GM12878 (cell line): ENCODE data around the gene NSD2. TPM values are rescaled to one million over a fixed set of nuclear protein-coding genes. Genes with fewer than 3 reads are reported as not detected.

Experiments
- ATAC-seq: fragments of 200-7000 bp; cut with Tn5 transposase; 3 replicates; pipeline ENCODE4 v1.9.1; 2020; ENCODE audit warnings: mild to moderate bottlenecking, moderate library complexity
- BruUV-seq: library from RNA; stranded (reverse); fragments of 400-500 nt; replicated peaks from 2 replicates; lab custom pipeline; 2021; lab: Mats Ljungman, UMichigan
- CTCF ChIA-PET: fragments of 300-600 bp; sonication (Branson Sonifier 250); formaldehyde crosslinking; extraction: SDS; loops from one replicate; lab custom pipeline; 2021; ENCODE audit warnings: inconsistent platforms; lab: Yijun Ruan, JAX
- POLR2A ChIA-PET: fragments of 350-600 bp; formaldehyde crosslinking; extraction: SDS; loops from one replicate; lab custom pipeline; 2021; ENCODE audit warnings: inconsistent platforms; lab: Charles Lee
- RAD21 ChIA-PET: fragments of 300-600 bp; sonication (Branson Sonifier 250); formaldehyde crosslinking; loops from one replicate; lab custom pipeline; 2023; ENCODE audit warnings: antibody characterized with exemption; ENCODE audit not compliant: unreplicated experiment; lab: Charles Lee
- SMC1A ChIA-PET: fragments of 300-600 bp; sonication (Branson Sonifier 250); formaldehyde crosslinking; loops from one replicate; lab custom pipeline; 2023; ENCODE audit not compliant: unreplicated experiment, uncharacterized antibody; lab: Charles Lee
- DNase-seq: peaks from one replicate; pipeline ENCODE4 v3.0.0-alpha.2; 2011; ENCODE audit warnings: low read depth, low spot score
- FAIRE-seq: peaks from 3 replicates; lab custom pipeline; 2011; peaks lifted over from hg19 to GRCh38; lab: Jason Lieb, UNC
- H2AFZ ChIP-seq: 2 replicates; pipeline ENCODE4 v1.6.0; 2011; ENCODE audit warnings: low read depth, low read length, control low read depth; ENCODE audit not compliant: control insufficient read depth
- H3K27ac ChIP-seq: 2 replicates; pipeline ENCODE4 v1.5.1; 2011; ENCODE audit warnings: control low read depth; ENCODE audit not compliant: control insufficient read depth, insufficient read depth
- H3K27me3 ChIP-seq, 2 experiments: replicated peaks in 1 of 2; 2 replicates each; pipeline versions ENCODE4 v1.6.0 to v1.6.1; 2011; ENCODE audit warnings: low read length in 1 of 2; ENCODE audit not compliant: control insufficient read depth in 2 of 2, insufficient read depth in 2 of 2
- H3K36me3 ChIP-seq, 2 experiments: 2 replicates each; pipeline ENCODE4 v1.5.1; 2011; ENCODE audit warnings: low read length in 1 of 2; ENCODE audit not compliant: control insufficient read depth in 2 of 2, insufficient read depth in 2 of 2
- H3K4me1 ChIP-seq: 2 replicates; pipeline ENCODE4 v1.6.1; 2011; ENCODE audit warnings: mild to moderate bottlenecking, low read length, moderate library complexity, mixed read lengths; ENCODE audit not compliant: control insufficient read depth, insufficient read depth
- H3K4me2 ChIP-seq: 2 replicates; pipeline ENCODE4 v1.6.0; 2011; ENCODE audit warnings: control low read depth; ENCODE audit not compliant: control insufficient read depth, insufficient read depth
- H3K4me3 ChIP-seq: fragments of 200-600 bp; sonication (generic); 2 replicates; pipeline ENCODE4 v1.5.1; 2016
- H3K79me2 ChIP-seq: 2 replicates; pipeline ENCODE4 v1.6.0; 2011; ENCODE audit warnings: low read length; ENCODE audit not compliant: control insufficient read depth, insufficient read depth
- H3K9ac ChIP-seq: 2 replicates; pipeline ENCODE4 v1.8.0; 2011; ENCODE audit warnings: low read length, control low read depth, mixed read lengths; ENCODE audit not compliant: control insufficient read depth, insufficient read depth
- H3K9me3 ChIP-seq: replicated peaks from 3 replicates; pipeline ENCODE4 v1.5.1; 2011; ENCODE audit warnings: mild to moderate bottlenecking, low read length; ENCODE audit not compliant: control insufficient read depth, insufficient read depth
- H4K20me1 ChIP-seq: 2 replicates; pipeline ENCODE4 v1.6.0; 2011; ENCODE audit not compliant: control insufficient read depth, insufficient read depth
- CBFB ChIP-seq: IDR thresholded peaks from 2 replicates; pipeline ENCODE4 v1.6.1; 2016; ENCODE audit warnings: antibody characterized with exemption, low read depth
- EED ChIP-seq: sonication (generic); IDR thresholded peaks from 2 replicates; pipeline ENCODE4 v1.6.1; 2016; ENCODE audit warnings: antibody characterized with exemption, low read depth
- EP300 ChIP-seq, 2 experiments: fragments of 150-350 bp in 1 of 2; IDR thresholded peaks; 2 replicates each; pipeline ENCODE4 v1.6.1; 2011 to 2012; ENCODE audit warnings: low read depth in 2 of 2, low read length in 2 of 2, borderline replicate concordance in 1 of 2, improper control_type of control experiment in 1 of 2, inconsistent platforms in 1 of 2; ENCODE audit not compliant: control insufficient read depth in 1 of 2
- JUNB ChIP-seq: IDR thresholded peaks from 2 replicates; pipeline ENCODE4 v1.6.1; 2016; ENCODE audit warnings: antibody characterized with exemption, mild to moderate bottlenecking
- MTA3 ChIP-seq: IDR thresholded peaks from 2 replicates; pipeline ENCODE4 v1.6.1; 2012; ENCODE audit warnings: low read length, inconsistent platforms, borderline replicate concordance
- MYC ChIP-seq: IDR thresholded peaks from 2 replicates; pipeline ENCODE4 v1.6.1; 2011; ENCODE audit warnings: mild to moderate bottlenecking, low read length, moderate library complexity, inconsistent platforms; ENCODE audit not compliant: insufficient read depth, insufficient replicate concordance, insufficient read length, severe bottlenecking
- PML ChIP-seq: IDR thresholded peaks from 2 replicates; pipeline ENCODE4 v1.6.1; 2012; ENCODE audit warnings: low read length, inconsistent platforms
- RAD21 ChIP-seq: IDR thresholded peaks from 2 replicates; pipeline ENCODE4 v1.6.1; 2011; ENCODE audit warnings: mild to moderate bottlenecking, low read depth, low read length, moderate library complexity; ENCODE audit not compliant: insufficient read depth
- ZNF217 ChIP-seq: fragments of 450-650 bp; IDR thresholded peaks from 2 replicates; pipeline ENCODE4 v1.6.1; 2017; ENCODE audit warnings: antibody characterized with exemption, mild to moderate bottlenecking
- ZNF622 ChIP-seq: fragments of 450-650 bp; IDR thresholded peaks from 2 replicates; pipeline ENCODE4 v1.6.1; 2017; ENCODE audit warnings: mild to moderate bottlenecking, inconsistent platforms
- WGBS: methylation state at CpG from one replicate; pipeline ENCODE4 v1.1.6; 2016; ENCODE audit warnings: low lambda C conversion rate; ENCODE audit not compliant: insufficient replicate concordance, insufficient coverage; ENCODE audit errors: missing lambda C conversion rate; 5-methylcytosine and 5-hydroxymethylcytosine counted together
- in situ Hi-C: fragments of 300-500 bp; cut with MboI; formaldehyde crosslinking; loops from 9 replicates; pipeline ENCODE4 v1.14.3; 2018; ENCODE audit warnings: mixed read lengths
- intact Hi-C: fragments of 100-400 bp; cut with micrococcal nuclease; formaldehyde crosslinking; loops from one replicate; pipeline ENCODE4 v1.14.2; 2022; ENCODE audit not compliant: unreplicated experiment
- polyA plus RNA-seq, 11 experiments: library from polyadenylated mRNA; depleted of rRNA in 4 of 11; unstranded in 6 of 11; stranded (reverse) in 5 of 11; fragments of >200 nt; fragmentation: Nextera tagmentation in 4 of 11; fragmentation: Illumina TruSeq in 1 of 11; extraction: Ambion mirVana in 4 of 11; extraction: Trizol in 1 of 11; gene quantifications; 1 replicate in 1 of 11; 2 replicates in 10 of 11; pipeline versions ENCODE4 v1.2.1 to v1.2.3, GENCODE V29; 2011 to 2016; ENCODE audit warnings: inconsistent platforms in 2 of 11, missing spikeins in 2 of 11, low read depth in 1 of 11
- total RNA-seq, 4 experiments: library from RNA; depleted of rRNA in 3 of 4; stranded (reverse); fragments of >200 nt in 3 of 4; fragmentation: Illumina TruSeq in 1 of 4; extraction: Trizol in 1 of 4; gene quantifications; 2 replicates each; pipeline versions ENCODE4 v1.2.1 to v1.2.3, GENCODE V29; 2013 to 2021

Gene NSD2
- total and polyA plus RNA-seq, 10 of the 15 experiments (the other 5 are each of a cell fraction or from before 2014, with no cell fraction given) = 8.6 to 139 (median 67.2) TPM

DNA sequence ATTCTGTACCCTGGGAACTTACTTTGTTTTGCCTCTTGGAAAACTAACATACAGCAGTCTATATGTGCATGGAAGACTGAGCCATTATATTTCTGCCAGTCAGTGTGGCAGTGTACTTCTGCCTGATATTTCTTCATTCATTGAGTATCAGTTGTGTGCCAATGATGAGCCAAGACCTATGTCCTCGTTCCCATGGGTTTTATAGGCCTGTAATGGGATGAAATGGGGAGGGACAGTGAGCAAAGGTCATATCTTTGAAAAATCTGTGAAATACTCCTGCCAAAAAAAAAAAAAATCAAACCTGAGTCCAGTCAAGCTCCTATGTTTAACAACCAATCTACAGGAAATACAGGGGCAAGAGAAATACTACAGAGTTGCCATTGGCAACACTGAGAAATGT, 9.1 kb downstream of the NSD2 start:
- ChIA-PET SMC1A (interaction anchor here (0.9 kb wide), 1 partner anchor 46 kb away, joined by 4 read pairs; no protein-coding TSS in a partner anchor), RAD21 (no interaction called here), CTCF (interaction anchor here (0.6 to 1.3 kb wide), 2 partner anchors 20 to 825 kb away, joined by 3 to 7 read pairs; no protein-coding TSS in a partner anchor)
- WGBS = 100% methylated on average over 1 of the region's 1 CpG
- Histone ChIP-seq H3K36me3 (peaks cover 4 to 8% of the 10 kb centered on the region in 2 experiments; a peak in 3 of 4 replicates), H3K79me2 (peaks cover 87% of the 10 kb centered on the region), H3K4me2 (no peak overlapping the region), H4K20me1 (no peaks in the 10 kb centered on the region; the same call in 1 of the 2 replicates), H3K27ac (no peak overlapping the region)
- ATAC-seq (no peak), DNase-seq (no peak)
- BruUV-seq = TSS peak; percentile 28
- in situ Hi-C loops = no loop called here
- no peak for TF ChIP-seq RAD21
- TF ChIP-seq, all 136 proteins: peak for 0
- POLR2A ChIA-PET = no interaction called here
- intact Hi-C loops = no loop called here
- Histone ChIP-seq H2AFZ (no peak overlapping the region), H3K9me3 (no peaks in the 10 kb centered on the region), H3K27me3 (no peaks in the 10 kb centered on the region), H3K4me3 (no peak overlapping the region), H3K9ac (no peak overlapping the region), H3K4me1 (peaks cover 14% of the 10 kb centered on the region)
- no peak for FAIRE-seq

DNA sequence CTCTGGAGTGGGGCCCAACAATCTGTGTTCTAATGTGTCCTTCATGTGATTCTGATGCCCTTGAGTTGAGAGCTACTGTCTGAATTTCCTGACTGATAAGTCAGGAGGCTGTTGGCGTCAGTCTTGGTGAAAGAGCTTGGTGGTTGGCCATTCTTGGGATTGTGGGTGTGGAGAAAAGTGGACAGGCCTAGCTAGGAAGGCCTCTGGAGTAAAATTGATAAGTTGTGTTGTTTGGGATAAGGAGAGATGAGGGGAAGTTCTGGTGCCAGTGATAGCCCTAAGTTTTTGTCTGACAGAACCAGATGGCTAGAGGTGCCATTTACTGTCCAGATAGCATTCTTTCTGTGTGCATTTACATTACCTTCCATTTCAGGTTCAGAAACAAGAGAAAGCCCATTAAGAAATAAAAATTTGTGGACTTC, 11.7 kb downstream of the NSD2 start:
- Histone ChIP-seq H3K36me3 (peaks cover 2 to 8% of the 10 kb centered on the region in 2 experiments; a peak in 3 of 4 replicates), H3K4me3 (no peak overlapping the region), H3K79me2 (peaks cover 88% of the 10 kb centered on the region), H3K9ac (no peak overlapping the region), H2AFZ (no peak overlapping the region), H3K9me3 (no peaks in the 10 kb centered on the region), H4K20me1 (no peaks in the 10 kb centered on the region), H3K27ac (no peak overlapping the region), H3K4me1 (peaks cover 12% of the 10 kb centered on the region), H3K4me2 (no peak overlapping the region), H3K27me3 (no peaks in the 10 kb centered on the region)
- no TSS peak for BruUV-seq
- ATAC-seq = no peak
- RAD21 ChIA-PET = no interaction called here
- DNase-seq = no peak
- SMC1A ChIA-PET = interaction anchor here (0.7 to 1.9 kb wide), 3 partner anchors 10 to 158 kb away, joined by 3 to 5 read pairs (median 3); no protein-coding TSS in a partner anchor
- no peak for FAIRE-seq
- POLR2A ChIA-PET = interaction anchor here (0.6 to 2.2 kb wide), 4 partner anchors 8 to 1099 kb away, joined by 4 to 10 read pairs (median 5); no protein-coding TSS in a partner anchor
- no peak for TF ChIP-seq ZNF217
- TF ChIP-seq JUNB = no peak
- no peak for TF ChIP-seq PML
- no peak for TF ChIP-seq CBFB
- TF ChIP-seq EP300 (IDR thresholded peaks at IDR 0.05; ENCODE audit: borderline replicate concordance in 1 of 2, control insufficient read depth in 1 of 2, low read depth in 2 of 2, low read length in 2 of 2) = no peak
- no peak for TF ChIP-seq ZNF622
- no peak for TF ChIP-seq EED
- TF ChIP-seq MYC = no peak
- no peak for TF ChIP-seq RAD21
- no peak for TF ChIP-seq MTA3
- intact Hi-C loops = no loop called here
- CTCF ChIA-PET = interaction anchor here (0.7 to 2.8 kb wide), 5 partner anchors 16 to 69 kb away, joined by 3 to 13 read pairs (median 3); no protein-coding TSS in a partner anchor
- WGBS = 100% methylated on average over 1 of the region's 1 CpG
- in situ Hi-C loops = no loop called here
